ENCODE results near the gene UNC119B. TPM values are rescaled to one million over a fixed set of nuclear protein-coding genes. Genes with fewer than 3 reads are reported as not detected.

UNC119B gene
- polyA plus RNA-seq, 1 of the 3 experiments (the other 2 are of a cell fraction), result 23.6 TPM

DNA sequence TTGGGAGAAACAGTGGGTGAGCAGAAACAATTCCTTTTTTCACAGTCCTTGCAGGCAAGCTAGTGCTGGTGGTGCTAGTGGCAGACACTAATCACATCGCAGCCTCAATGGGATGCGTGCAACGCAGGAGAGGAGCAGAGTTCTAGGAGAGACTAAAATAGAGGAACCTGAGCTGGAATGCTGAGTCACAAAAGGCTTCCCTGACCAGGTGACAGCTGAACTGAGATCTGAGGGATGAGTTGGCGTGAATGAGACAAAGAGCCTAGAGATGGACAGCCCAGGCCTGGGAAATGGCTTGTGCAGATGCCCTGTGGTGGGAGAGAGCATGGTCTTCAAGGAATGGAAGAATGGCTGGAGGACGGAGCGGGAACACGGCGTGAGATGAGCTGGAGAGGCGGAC lies 41.1 kb downstream of the UNC119B start:
- Histone ChIP-seq H2AFZ (ENCODE audit: low read depth) (no peak overlapping the region), H3K27ac (ENCODE audit: low read depth in 2 of 2, low read length in 1 of 2) (no peak overlapping the region), H3K9ac (no peak overlapping the region), H4K20me1 (ENCODE audit: insufficient read depth) (no peaks in the 10 kb centered on the region), H3K79me2 (ENCODE audit: insufficient read depth) (no peaks in the 10 kb centered on the region), H3K4me3 (ENCODE audit: low read depth in 2 of 2, low read length in 1 of 2) (no peak overlapping the region), H3K27me3 (ENCODE audit: insufficient read depth) (no peaks in the 10 kb centered on the region), H3K4me1 (ENCODE audit: control insufficient read depth in 1 of 2, insufficient read depth in 2 of 2, low read depth in 1 of 2, low read length in 1 of 2) (peaks cover 0 to 2% of the 10 kb centered on the region in 2 experiments; a peak in 1 of 4 replicates), H3K9me3 (0 out of 2 replicates have a peak, but pooled peaks cover 3% of the 10 kb centered on the region), H3K9me2 (no peaks in the 10 kb centered on the region), H3K36me3 (replicated peaks in 1 of 2; ENCODE audit: control insufficient read depth in 1 of 2, insufficient read depth in 2 of 2, low read length in 1 of 2) (no peaks in the 10 kb centered on the region), H3F3A (replicated peaks; ENCODE audit: insufficient read depth) (no peaks in the 10 kb centered on the region), H3K4me2 (no peak overlapping the region)
- no peak for DNase-seq
- 95% methylated on average over 9 of the region's 9 CpGs for WGBS (ENCODE audit: low lambda C conversion rate)
- CTCF ChIA-PET, result no interaction called here
- POLR2A ChIA-PET, result interaction anchor here (0.6 kb wide), 1 partner anchor 49 kb away, joined by 3 read pairs; no protein-coding TSS in a partner anchor
- TF ChIP-seq NFIC (IDR thresholded peaks at IDR 0.05; ENCODE audit: borderline replicate concordance), result no peak
- TF ChIP-seq, protein P1, sequence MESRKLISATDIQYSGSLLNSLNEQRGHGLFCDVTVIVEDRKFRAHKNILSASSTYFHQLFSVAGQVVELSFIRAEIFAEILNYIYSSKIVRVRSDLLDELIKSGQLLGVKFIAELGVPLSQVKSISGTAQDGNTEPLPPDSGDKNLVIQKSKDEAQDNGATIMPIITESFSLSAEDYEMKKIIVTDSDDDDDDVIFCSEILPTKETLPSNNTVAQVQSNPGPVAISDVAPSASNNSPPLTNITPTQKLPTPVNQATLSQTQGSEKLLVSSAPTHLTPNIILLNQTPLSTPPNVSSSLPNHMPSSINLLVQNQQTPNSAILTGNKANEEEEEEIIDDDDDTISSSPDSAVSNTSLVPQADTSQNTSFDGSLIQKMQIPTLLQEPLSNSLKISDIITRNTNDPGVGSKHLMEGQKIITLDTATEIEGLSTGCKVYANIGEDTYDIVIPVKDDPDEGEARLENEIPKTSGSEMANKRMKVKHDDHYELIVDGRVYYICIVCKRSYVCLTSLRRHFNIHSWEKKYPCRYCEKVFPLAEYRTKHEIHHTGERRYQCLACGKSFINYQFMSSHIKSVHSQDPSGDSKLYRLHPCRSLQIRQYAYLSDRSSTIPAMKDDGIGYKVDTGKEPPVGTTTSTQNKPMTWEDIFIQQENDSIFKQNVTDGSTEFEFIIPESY (IDR thresholded peaks at IDR 0.05; ENCODE audit: borderline replicate concordance, low read depth), result no peak
- no peak for TF ChIP-seq MEF2A (IDR thresholded peaks at IDR 0.05; ENCODE audit: borderline replicate concordance, low read depth)
- no peak for TF ChIP-seq FOXJ3 (CRISPR knock-in tag; IDR thresholded peaks at IDR 0.05)
- TF ChIP-seq REST (IDR thresholded peaks at IDR 0.05; ENCODE audit: low read depth, low read length), result no peak
- TF ChIP-seq TAF1 (IDR thresholded peaks at IDR 0.05; ENCODE audit: borderline replicate concordance, low read depth, low read length), result no peak
- TF ChIP-seq CHD2 (IDR thresholded peaks at IDR 0.05; ENCODE audit: low read length, partially characterized antibody), result no peak
- no peak for TF ChIP-seq YY1 (IDR thresholded peaks at IDR 0.05; ENCODE audit: low read depth)
- TF ChIP-seq TEAD4 (IDR thresholded peaks at IDR 0.05; ENCODE audit: borderline replicate concordance, insufficient read depth), result no peak
- TF ChIP-seq FOXM1 (IDR thresholded peaks at IDR 0.05; ENCODE audit: low read depth), result no peak
- TF ChIP-seq RXRA (IDR thresholded peaks at IDR 0.05; ENCODE audit: borderline replicate concordance, low read depth), result no peak
- no peak for TF ChIP-seq POLR2AphosphoS5 (IDR thresholded peaks at IDR 0.05; ENCODE audit: low read depth, low read length)
- no peak for TF ChIP-seq MAX (IDR thresholded peaks at IDR 0.05; ENCODE audit: low read depth)
- no peak for TF ChIP-seq CTCF (IDR thresholded peaks at IDR 0.05)
- TF ChIP-seq IRF3 (IDR thresholded peaks at IDR 0.05; ENCODE audit: low read depth, low read length), result no peak
- no peak for TF ChIP-seq RAD21 (IDR thresholded peaks at IDR 0.05; ENCODE audit: low read length)
- TF ChIP-seq, protein P2, sequence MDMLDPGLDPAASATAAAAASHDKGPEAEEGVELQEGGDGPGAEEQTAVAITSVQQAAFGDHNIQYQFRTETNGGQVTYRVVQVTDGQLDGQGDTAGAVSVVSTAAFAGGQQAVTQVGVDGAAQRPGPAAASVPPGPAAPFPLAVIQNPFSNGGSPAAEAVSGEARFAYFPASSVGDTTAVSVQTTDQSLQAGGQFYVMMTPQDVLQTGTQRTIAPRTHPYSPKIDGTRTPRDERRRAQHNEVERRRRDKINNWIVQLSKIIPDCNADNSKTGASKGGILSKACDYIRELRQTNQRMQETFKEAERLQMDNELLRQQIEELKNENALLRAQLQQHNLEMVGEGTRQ (IDR thresholded peaks at IDR 0.05; ENCODE audit: borderline replicate concordance, low read depth, low read length), result no peak
